Smooth muscle cell (in vitro differentiated cells): ENCODE measurements around the gene GLIS1. TPM values are rescaled to one million over a fixed set of nuclear protein-coding genes. Genes with fewer than 3 reads are reported as not detected.

Experiments
- DNase-seq: peaks from one replicate; lab custom pipeline; 2025; ENCODE audit not compliant: unreplicated experiment; lab: John Stamatoyannopoulos, UW
- H2AFZ ChIP-seq: fragments of 200-600 bp; sonication (generic); 2 replicates; pipeline ENCODE4 v1.6.0; 2016; ENCODE audit warnings: antibody characterized with exemption, low read depth, mild to moderate bottlenecking
- H3F3A ChIP-seq: fragments of 200-600 bp; sonication (generic); 2 replicates; pipeline ENCODE4 v1.6.0; 2017; ENCODE audit warnings: antibody characterized with exemption, low read depth
- H3K27ac ChIP-seq: fragments of 200-600 bp; sonication (generic); 2 replicates; pipeline ENCODE4 v1.5.1; 2016; ENCODE audit warnings: low read depth, mild to moderate bottlenecking
- H3K27me3 ChIP-seq: fragments of 200-600 bp; sonication (generic); 2 replicates; pipeline ENCODE4 v1.6.1; 2016; ENCODE audit warnings: low read depth, mild to moderate bottlenecking
- H3K36me3 ChIP-seq: fragments of 200-600 bp; sonication (generic); 2 replicates; pipeline ENCODE4 v1.5.1; 2016; ENCODE audit warnings: low read depth
- H3K4me1 ChIP-seq: fragments of 200-600 bp; sonication (generic); 2 replicates; pipeline ENCODE4 v1.5.1; 2016; ENCODE audit warnings: low read depth
- H3K4me2 ChIP-seq: fragments of 200-600 bp; sonication (generic); 2 replicates; pipeline ENCODE4 v1.6.0; 2016; ENCODE audit warnings: mild to moderate bottlenecking
- H3K4me3 ChIP-seq: fragments of 200-600 bp; sonication (generic); 2 replicates; pipeline ENCODE4 v1.5.1; 2016; ENCODE audit warnings: mild to moderate bottlenecking
- H3K79me2 ChIP-seq: fragments of 200-600 bp; sonication (generic); 2 replicates; pipeline ENCODE4 v1.6.0; 2016; ENCODE audit warnings: low read depth, mild to moderate bottlenecking
- H3K9ac ChIP-seq: fragments of 200-600 bp; sonication (generic); 2 replicates; pipeline ENCODE4 v1.6.0; 2016; ENCODE audit warnings: low read depth
- H3K9me3 ChIP-seq: fragments of 200-600 bp; sonication (generic); replicated peaks from 2 replicates; pipeline ENCODE4 v1.5.1; 2016; ENCODE audit warnings: low read depth
- H4K20me1 ChIP-seq: fragments of 200-600 bp; sonication (generic); 2 replicates; pipeline ENCODE4 v1.6.0; 2016; ENCODE audit warnings: low read depth
- CTCF ChIP-seq: fragments of 200-600 bp; sonication (generic); IDR thresholded peaks from 2 replicates; pipeline ENCODE4 v1.5.1; 2017; ENCODE audit warnings: borderline replicate concordance, mild to moderate bottlenecking, antibody characterized with exemption; ENCODE audit not compliant: insufficient read depth, poor library complexity, severe bottlenecking
- WGBS: methylation state at CpG from one replicate; pipeline ENCODE4 v1.1.7; 2016; ENCODE audit warnings: low lambda C conversion rate; 5-methylcytosine and 5-hydroxymethylcytosine counted together
- polyA plus RNA-seq: library from polyadenylated mRNA; unstranded; fragments of >200 nt; fragmentation: Nextera tagmentation; extraction: Ambion mirVana; gene quantifications from 2 replicates; pipeline ENCODE4 v1.2.1, GENCODE V29; 2016
- total RNA-seq: library from RNA; depleted of rRNA; stranded (reverse); fragments of >200 nt; gene quantifications from 2 replicates; pipeline ENCODE4 v1.2.3, GENCODE V29; 2014

GLIS1 gene
- total and polyA plus RNA-seq, 2 experiments from 2014 or later = 0.36 to 4.9 TPM

- H4K20me1 ChIP-seq = no peaks in the 10 kb centered on the region
- DNase-seq = no peak
- H2AFZ ChIP-seq = no peak overlapping the region
- 95% methylated on average over 21 of the region's 25 CpGs for WGBS
- H3K36me3 ChIP-seq = no peaks in the 10 kb centered on the region
- no peak overlapping the region for H3K4me2 ChIP-seq
- no peaks in the 10 kb centered on the region for H3K79me2 ChIP-seq
- H3K27me3 ChIP-seq = no peaks in the 10 kb centered on the region
- TF ChIP-seq CTCF = no peak
- H3K9ac ChIP-seq = no peak overlapping the region
- no peaks in the 10 kb centered on the region for H3K9me3 ChIP-seq
- no peaks in the 10 kb centered on the region for H3F3A ChIP-seq
- H3K4me3 ChIP-seq = no peak overlapping the region
- peaks cover 5% of the 10 kb centered on the region for H3K4me1 ChIP-seq
- H3K27ac ChIP-seq = no peak overlapping the region
Measured at GRCh38 chr1:53461323-53462044, 277.5 kb downstream of the GLIS1 start.

GRCh38 chr1:53460666-53461322 lies 278.2 kb downstream of the GLIS1 start:
- H3K27me3 ChIP-seq = no peaks in the 10 kb centered on the region
- no peak overlapping the region for H3K27ac ChIP-seq
- DNase-seq = no peak
- H3K4me1 ChIP-seq = peaks cover 5% of the 10 kb centered on the region
- no peaks in the 10 kb centered on the region for H3K36me3 ChIP-seq
- no peaks in the 10 kb centered on the region for H4K20me1 ChIP-seq
- H3K4me3 ChIP-seq = no peak overlapping the region
- no peak overlapping the region for H3K9ac ChIP-seq
- no peak for TF ChIP-seq CTCF
- no peaks in the 10 kb centered on the region for H3F3A ChIP-seq
- no peaks in the 10 kb centered on the region for H3K79me2 ChIP-seq
- no peak overlapping the region for H2AFZ ChIP-seq
- no peak overlapping the region for H3K4me2 ChIP-seq
- H3K9me3 ChIP-seq = no peaks in the 10 kb centered on the region
- 95% methylated on average over 29 of the region's 29 CpGs for WGBS

- Histone ChIP-seq H3K36me3 (no peaks in the 10 kb centered on the region), H3F3A (no peaks in the 10 kb centered on the region), H3K27me3 (no peaks in the 10 kb centered on the region), H4K20me1 (no peaks in the 10 kb centered on the region), H3K4me1 (peaks cover 5% of the 10 kb centered on the region), H3K4me2 (no peak overlapping the region), H3K9ac (no peak overlapping the region), H3K79me2 (no peaks in the 10 kb centered on the region), H3K4me3 (no peak overlapping the region), H2AFZ (no peak overlapping the region), H3K9me3 (no peaks in the 10 kb centered on the region), H3K27ac (no peak overlapping the region)
- WGBS = 97% methylated on average over 25 of the region's 25 CpGs
- DNase-seq = no peak
- no peak for TF ChIP-seq CTCF
Measured at GRCh38 chr1:53460211-53460634, 278.7 kb downstream of the GLIS1 start.
